SK-N-MC (cell line): ENCODE measurements around the gene PYCR2.

Experiments
- DNase-seq: peaks from one replicate; pipeline ENCODE4 v3.0.0-alpha.2; 2011; ENCODE audit warnings: low read depth, low spot score
- H3K27ac ChIP-seq: fragments of 200-600 bp; sonication (generic); 2 replicates; pipeline ENCODE4 v1.5.1; 2016; ENCODE audit warnings: mixed run types
- H3K36me3 ChIP-seq: fragments of 200-600 bp; sonication (generic); 2 replicates; pipeline ENCODE4 v1.6.1; 2017; ENCODE audit warnings: antibody characterized with exemption, low read length, mixed read lengths; ENCODE audit not compliant: insufficient read depth
- H3K4me3 ChIP-seq: fragments of 200-600 bp; sonication (generic); 2 replicates; pipeline ENCODE4 v1.5.1; 2016
- H3K9ac ChIP-seq: fragments of 200-600 bp; sonication (generic); 2 replicates; pipeline ENCODE4 v1.8.0; 2017; ENCODE audit warnings: mixed run types, mixed read lengths; ENCODE audit not compliant: insufficient read length
- H3K9me3 ChIP-seq: fragments of 200-600 bp; sonication (generic); 2 replicates; pipeline ENCODE4 v1.6.1; 2017; ENCODE audit warnings: low read depth, mild to moderate bottlenecking, antibody characterized with exemption, low read length, moderate library complexity, mixed read lengths
- EZH2 ChIP-seq: fragments of 200-600 bp; sonication (generic); IDR thresholded peaks from one replicate; pipeline ENCODE4 v1.6.1; 2017; ENCODE audit warnings: antibody characterized with exemption
- FOXP2 ChIP-seq: optimal IDR thresholded peaks from 2 replicates; pipeline ENCODE3; 2011; ENCODE audit warnings: mild to moderate bottlenecking, moderate library complexity; ENCODE audit not compliant: insufficient read depth; ENCODE audit errors: extremely low read length, control extremely low read depth
- POLR2AphosphoS5 ChIP-seq: IDR thresholded peaks from 2 replicates; pipeline ENCODE4 v1.6.1; 2012; ENCODE audit warnings: mild to moderate bottlenecking, low read depth, low read length, borderline replicate concordance

Gene PYCR2

DNA sequence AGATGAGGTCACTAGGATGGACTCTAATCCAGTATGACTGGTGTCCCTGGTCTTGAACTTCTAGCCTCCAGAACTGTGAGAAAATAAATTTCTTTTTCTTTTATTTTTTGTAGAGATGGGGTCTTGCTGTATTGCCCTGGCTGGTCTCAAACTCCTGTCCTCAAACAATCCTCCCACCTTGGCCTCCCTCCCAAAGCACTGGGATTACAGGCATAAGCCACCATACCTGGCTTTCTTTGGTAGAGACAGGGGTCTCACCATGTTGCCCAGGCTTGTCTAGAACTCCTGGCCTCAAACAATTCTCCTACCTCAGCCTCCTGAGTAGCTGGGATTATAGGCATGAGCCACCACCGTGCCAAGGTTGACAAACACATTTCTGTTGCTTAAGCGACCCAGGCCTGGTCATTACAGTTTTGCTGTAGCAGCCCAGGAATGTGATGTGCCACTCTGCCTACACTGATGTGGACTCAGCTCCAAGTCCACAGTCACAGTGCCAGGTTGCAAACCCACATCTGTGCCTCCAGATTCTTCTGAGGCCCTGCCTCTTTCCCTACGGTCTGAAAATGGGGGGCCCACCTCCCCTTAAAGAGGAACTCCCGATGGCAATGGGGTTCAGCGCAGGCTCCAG is 15.9 kb downstream of the PYCR2 start:
- no peak overlapping the region for H3K27ac ChIP-seq
- no peak overlapping the region for H3K4me3 ChIP-seq
- no peaks in the 10 kb centered on the region for H3K9me3 ChIP-seq
- no peak for DNase-seq
- H3K36me3 ChIP-seq, result no peaks in the 10 kb centered on the region
- H3K9ac ChIP-seq, result no peak overlapping the region
- TF ChIP-seq EZH2 (no peak), POLR2AphosphoS5 (no peak), FOXP2 (no peak)

DNA sequence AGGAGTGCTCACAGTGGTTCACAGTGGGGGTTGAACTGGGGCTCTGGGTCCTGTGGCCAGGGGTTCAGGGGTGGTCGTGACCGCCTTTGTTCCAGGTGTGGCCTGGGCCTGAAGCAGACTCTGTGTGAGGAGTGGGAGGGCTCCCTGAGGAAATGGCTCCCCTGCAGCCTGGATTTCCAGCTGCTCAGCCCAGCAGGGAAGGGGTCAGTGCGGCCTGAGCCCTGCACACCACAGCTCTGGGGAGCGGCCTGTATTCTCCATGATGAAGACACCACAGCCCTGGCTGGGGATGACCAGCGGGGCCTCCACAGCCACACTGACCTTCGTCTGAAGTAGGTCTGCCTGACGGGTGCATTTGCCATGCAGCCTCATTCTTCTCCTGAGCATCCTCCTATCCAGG is 16.7 kb downstream of the PYCR2 start:
- Histone ChIP-seq H3K9me3 (no peaks in the 10 kb centered on the region), H3K36me3 (no peaks in the 10 kb centered on the region), H3K9ac (no peak overlapping the region), H3K27ac (no peak overlapping the region), H3K4me3 (no peak overlapping the region)
- TF ChIP-seq FOXP2 (no peak), EZH2 (no peak), POLR2AphosphoS5 (no peak)
- DNase-seq, result no peak

DNA sequence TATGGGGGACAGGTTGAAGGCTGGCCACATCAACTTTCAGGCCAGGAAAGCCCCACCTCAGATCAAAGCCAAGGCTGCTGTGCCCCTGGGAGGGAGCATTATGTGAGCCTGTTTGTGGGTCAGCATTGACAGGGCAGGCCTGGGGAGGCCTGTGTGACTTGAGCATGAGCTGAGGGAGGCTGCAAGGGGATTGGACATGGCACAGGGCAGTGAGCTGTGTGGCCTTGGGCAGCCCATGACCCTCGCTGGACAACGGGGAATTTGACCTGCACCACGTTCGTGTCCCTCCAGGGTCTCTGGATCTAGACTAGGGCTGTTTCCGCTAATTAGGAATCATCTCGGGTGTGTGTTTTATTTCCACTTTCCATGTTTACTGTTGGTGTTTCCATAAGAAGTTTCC is 17.6 kb downstream of the PYCR2 start:
- Histone ChIP-seq H3K4me3 (no peak overlapping the region), H3K36me3 (no peaks in the 10 kb centered on the region), H3K9me3 (no peaks in the 10 kb centered on the region), H3K27ac (no peak overlapping the region), H3K9ac (no peak overlapping the region)
- DNase-seq, result no peak
- TF ChIP-seq POLR2AphosphoS5 (no peak), FOXP2 (no peak)

DNA sequence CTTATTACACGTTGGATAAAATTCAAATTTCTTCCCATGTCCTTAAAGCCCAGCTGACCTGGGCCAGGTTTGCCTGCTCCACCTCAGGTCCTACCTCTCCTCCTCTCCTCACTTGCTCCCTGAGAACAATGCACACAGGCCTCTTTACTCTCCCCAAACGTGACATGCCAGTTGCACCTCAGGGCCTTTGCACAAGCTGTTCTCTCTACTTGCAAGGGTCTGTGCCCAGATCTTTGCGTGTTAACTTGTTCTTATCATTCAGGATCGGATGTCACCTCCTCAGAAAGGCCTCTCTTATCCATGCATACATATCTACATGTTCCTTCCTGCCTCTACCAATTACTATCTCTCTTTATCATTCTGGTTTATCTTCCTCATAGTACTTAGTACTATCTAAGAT is 20.4 kb downstream of the PYCR2 start:
- no peak for TF ChIP-seq EZH2
- no peaks in the 10 kb centered on the region for H3K36me3 ChIP-seq
- no peak overlapping the region for H3K27ac ChIP-seq
- no peak overlapping the region for H3K9ac ChIP-seq
- no peaks in the 10 kb centered on the region for H3K9me3 ChIP-seq
- no peak for DNase-seq
- H3K4me3 ChIP-seq, result no peak overlapping the region

DNA sequence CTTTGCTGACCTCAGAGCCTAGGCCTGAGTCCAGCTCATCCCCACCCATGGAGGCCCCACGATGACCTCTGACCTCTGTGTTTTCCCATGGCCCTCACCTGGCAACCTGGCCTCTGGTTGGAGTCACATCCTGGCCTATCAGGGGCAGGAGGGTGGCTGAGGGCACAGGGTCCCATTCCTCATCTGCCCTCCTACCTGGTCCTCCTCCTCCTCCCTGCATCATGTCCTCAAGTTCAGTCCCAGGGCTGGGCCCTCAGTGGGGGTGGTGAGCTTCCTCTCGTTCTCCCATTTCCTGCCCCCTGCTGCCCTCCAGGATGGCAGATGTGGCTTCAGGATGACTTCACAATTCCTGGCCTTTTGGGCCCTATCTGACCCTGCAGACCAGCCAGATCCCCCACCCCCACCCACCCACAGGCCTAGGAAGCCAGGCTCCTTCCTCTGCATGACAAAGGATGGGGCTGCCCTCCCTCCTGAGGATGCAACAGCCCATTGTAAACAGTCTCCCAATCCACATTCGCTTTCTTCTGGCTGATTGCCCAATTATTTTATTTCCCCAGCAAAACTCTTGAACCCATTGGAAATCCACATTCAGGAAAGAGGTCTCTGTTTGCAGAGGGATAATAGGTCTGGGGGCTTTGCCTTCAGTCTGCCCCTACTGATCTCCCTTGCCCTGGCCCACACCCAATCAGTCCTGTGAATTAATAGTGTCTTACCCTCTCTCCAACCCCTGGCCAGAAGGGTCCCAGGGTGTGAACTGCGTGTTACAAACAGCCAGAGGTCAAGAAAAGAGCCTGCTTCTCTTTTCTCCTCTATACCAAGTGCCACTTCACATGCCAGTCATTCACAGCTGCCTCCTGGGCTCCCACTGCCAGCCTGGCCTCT is 24.8 kb downstream of the PYCR2 start:
- TF ChIP-seq FOXP2 (no peak), EZH2 (no peak), POLR2AphosphoS5 (no peak)
- DNase-seq, result no peak
- H3K9ac ChIP-seq, result no peak overlapping the region

DNA sequence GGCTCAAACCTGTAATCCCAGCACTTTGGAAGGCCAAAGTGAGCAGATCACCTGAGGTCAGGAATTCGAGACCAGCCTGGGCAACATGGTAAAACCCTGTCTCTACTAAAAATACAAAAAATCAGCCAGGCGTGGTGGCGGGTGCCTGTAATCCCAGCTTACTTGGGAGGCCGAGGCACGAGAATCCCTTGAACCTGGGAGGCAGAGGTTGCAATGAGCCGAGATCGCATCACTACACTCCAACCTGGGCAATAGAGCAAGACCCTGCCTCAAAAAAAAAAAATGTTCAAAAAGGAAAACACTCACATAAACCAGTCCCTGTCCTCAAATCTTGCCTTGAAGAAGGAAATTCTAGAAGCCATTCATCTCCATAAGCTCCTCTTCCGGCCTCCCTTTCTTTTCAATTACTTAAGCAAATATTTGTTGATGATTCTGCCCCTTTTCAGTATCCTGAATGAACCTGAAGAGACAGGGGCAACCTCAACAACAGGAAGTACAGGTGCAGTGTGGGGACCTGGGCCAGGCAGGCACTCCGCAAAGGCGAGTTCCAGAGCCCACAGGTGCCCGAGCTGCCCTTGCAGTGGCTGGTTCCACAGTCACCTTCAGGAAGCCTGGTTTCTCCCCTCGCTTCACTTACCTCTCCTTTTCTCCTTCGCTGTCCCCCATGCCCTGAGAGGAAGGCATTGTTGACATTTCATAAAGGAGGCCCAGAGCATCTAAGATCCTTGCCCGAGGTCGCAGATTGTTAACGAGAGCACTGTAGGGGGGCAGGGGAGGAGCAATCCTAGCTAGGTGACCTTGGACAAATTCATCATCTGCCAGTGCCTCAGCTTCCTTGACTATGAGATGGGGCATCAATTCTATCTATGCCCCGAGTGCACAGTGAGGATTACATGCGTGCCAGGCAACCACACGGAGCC is 26.2 kb downstream of the PYCR2 start:
- H3K4me3 ChIP-seq, result no peak overlapping the region
- H3K9me3 ChIP-seq, result no peaks in the 10 kb centered on the region
- no peak for DNase-seq
- no peak overlapping the region for H3K27ac ChIP-seq
- H3K36me3 ChIP-seq, result no peaks in the 10 kb centered on the region
- no peak overlapping the region for H3K9ac ChIP-seq
- TF ChIP-seq EZH2, result no peak
- no peak for TF ChIP-seq FOXP2
- no peak for TF ChIP-seq POLR2AphosphoS5

More for the DNA sequence above, 24.8 kb downstream of the PYCR2 start:
- Histone ChIP-seq H3K27ac (no peak overlapping the region), H3K4me3 (no peak overlapping the region), H3K36me3 (no peaks in the 10 kb centered on the region), H3K9me3 (no peaks in the 10 kb centered on the region)

DNA sequence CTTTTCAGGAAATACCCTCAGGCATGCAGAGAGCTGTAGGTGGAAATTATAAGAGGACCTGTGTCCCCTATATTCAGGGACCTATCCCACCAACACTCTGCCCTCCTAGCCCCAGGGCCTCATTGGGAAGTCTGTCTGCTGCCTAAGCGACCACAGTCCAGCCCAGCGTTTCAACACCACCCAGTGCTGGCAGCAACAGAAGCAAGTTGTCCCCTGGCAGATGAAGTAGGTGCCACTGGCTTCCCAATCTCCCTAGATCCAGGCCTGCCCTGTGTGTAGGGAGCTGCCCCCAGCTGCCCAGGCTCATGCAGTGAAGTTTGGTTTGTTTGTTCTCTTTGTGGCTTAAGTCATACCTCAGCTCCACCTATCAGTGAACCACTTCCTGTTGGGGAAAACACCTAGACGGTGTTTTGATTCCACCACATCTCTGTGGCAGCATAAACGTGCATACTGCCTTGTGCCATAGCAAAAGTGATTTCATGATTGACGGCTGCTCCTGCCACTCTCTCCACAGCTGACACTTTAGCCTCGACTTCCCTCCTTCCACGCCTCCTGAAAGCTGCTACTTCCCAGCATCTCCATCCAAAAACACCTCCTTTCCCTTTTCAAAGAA is 27.0 kb downstream of the PYCR2 start:
- TF ChIP-seq POLR2AphosphoS5 (no peak), EZH2 (no peak), FOXP2 (no peak)
- Histone ChIP-seq H3K9ac (no peak overlapping the region), H3K27ac (no peak overlapping the region), H3K4me3 (no peak overlapping the region), H3K36me3 (no peaks in the 10 kb centered on the region), H3K9me3 (no peaks in the 10 kb centered on the region)
- DNase-seq, result no peak

DNA sequence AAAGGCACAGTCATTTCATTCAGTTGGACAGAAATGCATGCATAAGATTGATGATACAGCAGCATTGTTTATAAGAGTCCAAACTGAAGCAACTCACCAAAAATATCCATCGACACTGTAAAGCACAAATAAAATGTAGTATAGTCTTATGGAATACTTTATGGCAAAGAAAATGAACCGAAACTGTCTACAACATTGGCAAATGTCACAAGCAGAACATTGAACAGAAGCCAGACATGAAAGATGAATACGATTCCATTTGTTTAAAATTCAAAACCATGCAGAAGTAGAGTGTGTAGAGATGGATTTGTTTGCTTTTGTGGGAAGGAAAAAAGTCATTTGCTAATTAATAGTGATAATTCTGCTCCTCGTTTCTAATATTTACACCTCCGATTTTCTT is 27.6 kb downstream of the PYCR2 start:
- Histone ChIP-seq H3K36me3 (no peaks in the 10 kb centered on the region), H3K4me3 (no peak overlapping the region), H3K9me3 (no peaks in the 10 kb centered on the region), H3K9ac (no peak overlapping the region), H3K27ac (no peak overlapping the region)
- no peak for DNase-seq
- TF ChIP-seq POLR2AphosphoS5 (no peak), EZH2 (no peak), FOXP2 (no peak)
